Activated T-helper 2 cell treated with anti-CD3 and anti-CD28 coated beads, Interferon-gamma antibody, Interleukin-2, Interleukin-4, amounts not matched to agents 10 μg/mL and 5 μg/mL and 100 μg/mL, durations not matched to agents 14 hours and 24 hours and 36 hours (primary cell): ENCODE data around the gene SPPL3. TPM values are rescaled to one million over a fixed set of nuclear protein-coding genes. Genes with fewer than 3 reads are reported as not detected.
"Not testable (repeated sequence)": the region's sequence is repeated elsewhere in the genome, so short reads cannot be mapped to it uniquely, and the experiment has no call there.

Experiments
- DNase-seq: peaks from one replicate; pipeline ENCODE4 v3.0.0; 2021; ENCODE audit warnings: low spot score
- H3K27ac Mint-ChIP-seq: one replicate; pipeline ENCODE4 v1.8.0; 2021; ENCODE audit warnings: mixed read lengths
- H3K27me3 Mint-ChIP-seq: one replicate; pipeline ENCODE4 v1.8.0; 2021; ENCODE audit warnings: low read depth, mixed read lengths
- H3K36me3 Mint-ChIP-seq: one replicate; pipeline ENCODE4 v1.8.0; 2021; ENCODE audit warnings: low read depth, mixed read lengths
- H3K4me1 Mint-ChIP-seq: one replicate; pipeline ENCODE4 v1.8.0; 2021; ENCODE audit warnings: low read depth, mixed read lengths
- H3K4me3 Mint-ChIP-seq: one replicate; pipeline ENCODE4 v1.8.0; 2021; ENCODE audit warnings: low read depth, mild to moderate bottlenecking, moderate library complexity, mixed read lengths
- H3K9me3 Mint-ChIP-seq: one replicate; pipeline ENCODE4 v1.8.0; 2021; ENCODE audit warnings: mixed read lengths
- intact Hi-C: fragments of 100-400 bp; cut with micrococcal nuclease; formaldehyde crosslinking; loops from one replicate; pipeline ENCODE4 v1.15.1; 2023
- total RNA-seq: library from RNA; stranded (reverse); gene quantifications from 2 replicates; pipeline ENCODE4 v1.2.3, GENCODE V29; 2022

The SPPL3 gene
- total RNA-seq, 1 donor from 2014 or later, result 33.4 TPM

DNA sequence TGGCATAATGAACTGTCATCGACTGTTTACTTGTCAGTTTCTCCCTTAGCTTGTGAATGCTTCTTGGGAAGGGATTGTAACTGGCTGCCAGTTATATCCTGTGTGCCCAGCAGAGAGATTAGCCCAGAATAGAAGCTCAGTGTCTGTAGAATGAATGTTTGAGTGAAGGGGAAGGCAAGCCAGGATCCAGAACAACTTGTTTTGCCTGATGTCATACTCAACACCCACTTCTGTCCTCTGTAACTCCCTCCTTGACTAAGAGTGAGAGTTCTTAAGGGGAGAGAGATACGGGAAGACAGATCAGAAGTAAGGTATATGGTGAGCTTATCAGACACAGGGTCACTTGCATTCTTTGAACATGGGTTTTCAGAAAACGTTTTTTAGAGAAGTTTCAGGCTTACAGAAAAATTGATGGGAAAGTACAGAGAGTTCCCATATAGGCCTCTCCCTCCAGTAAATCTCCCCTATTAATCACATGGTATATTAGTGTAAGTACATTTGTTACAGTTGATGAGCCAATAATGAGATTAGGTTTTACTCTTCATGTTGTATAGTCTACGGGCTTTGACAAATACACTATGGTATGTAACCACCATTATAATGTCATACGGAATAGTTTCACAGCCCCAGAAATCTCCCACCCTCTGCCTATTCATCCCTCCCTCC is 5.6 kb upstream of the SPPL3 start:
- no peak overlapping the region for H3K4me3 Mint-ChIP-seq
- intact Hi-C loops, result no loop called here

DNA sequence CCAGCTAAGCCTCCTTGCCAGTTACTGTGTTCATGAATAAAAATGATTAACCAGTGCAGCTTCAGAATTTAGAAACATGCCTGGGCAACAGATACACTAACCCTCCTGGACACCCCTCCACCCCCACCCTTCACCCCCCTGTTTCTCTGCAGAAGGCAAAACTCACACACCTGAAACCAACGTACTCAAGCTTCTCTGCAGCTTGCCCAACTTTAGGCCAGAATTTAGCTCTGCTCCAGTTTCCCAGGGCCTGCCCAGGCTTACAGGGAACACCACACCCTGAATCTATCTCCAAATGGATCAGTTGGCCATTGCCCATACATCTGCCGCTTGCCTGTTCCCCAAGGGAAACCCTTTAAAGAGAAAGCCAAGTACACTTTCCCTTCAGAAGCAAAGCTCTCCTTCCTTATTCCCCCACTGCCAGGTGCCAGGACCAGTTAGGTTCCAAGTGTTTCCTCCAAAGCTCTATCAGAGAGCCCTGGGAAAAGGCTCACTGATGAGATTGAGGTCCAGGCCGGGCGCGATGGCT is 1.8 kb upstream of the SPPL3 start:
- no peaks in the 10 kb centered on the region for H3K9me3 Mint-ChIP-seq
- H3K36me3 Mint-ChIP-seq, result peaks cover 9% of the 10 kb centered on the region
- no peak for DNase-seq
- H3K4me3 Mint-ChIP-seq, result peak overlapping the region; percentile 24
- no peak overlapping the region for H3K27ac Mint-ChIP-seq
- peaks cover 20% of the 10 kb centered on the region for H3K4me1 Mint-ChIP-seq
- peaks cover 1% of the 10 kb centered on the region for H3K27me3 Mint-ChIP-seq
- intact Hi-C loops, result no loop called here

More for the DNA sequence above, 5.6 kb upstream of the SPPL3 start:
- peaks cover under 1% of the 10 kb centered on the region for H3K4me1 Mint-ChIP-seq
- H3K36me3 Mint-ChIP-seq, result no peaks in the 10 kb centered on the region
- no peak overlapping the region for H3K27ac Mint-ChIP-seq
- no peak for DNase-seq
- no peaks in the 10 kb centered on the region for H3K9me3 Mint-ChIP-seq
- peaks cover 1% of the 10 kb centered on the region for H3K27me3 Mint-ChIP-seq

DNA sequence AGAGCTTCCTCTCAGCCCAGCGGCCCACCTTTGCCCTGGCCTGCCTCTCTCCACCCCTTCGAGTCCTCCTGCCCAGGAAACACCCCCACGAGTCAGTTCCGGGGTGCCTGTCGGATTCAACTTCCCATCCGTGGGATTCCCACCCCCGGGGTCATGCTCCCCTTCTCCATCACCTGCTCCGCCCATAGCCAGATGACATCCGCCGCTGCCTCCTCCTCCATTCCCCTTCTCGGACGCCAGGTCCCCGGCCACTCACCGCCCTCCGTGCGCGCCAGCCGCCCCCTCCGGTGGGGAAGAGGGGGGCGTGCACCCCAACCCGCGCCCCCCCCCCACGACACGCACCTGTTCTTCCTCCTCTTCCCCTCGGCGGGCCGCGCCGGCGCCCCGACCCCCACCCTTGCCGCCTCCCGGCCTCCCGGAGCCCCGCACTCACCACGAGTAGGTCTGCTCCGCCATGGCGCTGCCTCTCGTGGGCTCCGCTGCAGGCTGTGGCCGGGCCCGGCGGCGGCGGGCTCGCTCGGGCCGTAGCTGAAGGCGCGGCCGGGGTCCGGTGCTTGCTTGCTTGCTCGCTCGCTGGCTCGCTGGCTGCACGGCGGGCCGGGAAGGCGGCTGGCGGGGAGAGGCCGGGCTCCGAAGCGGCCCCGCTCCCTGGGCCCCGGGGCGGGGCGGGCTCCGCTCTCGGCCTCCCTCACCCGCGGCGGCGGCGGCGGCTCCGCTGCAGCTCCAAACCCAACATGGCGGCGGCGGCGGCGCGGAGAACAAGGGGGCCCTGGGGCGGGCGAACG is 554 bp downstream of the SPPL3 start:
- Mint-ChIP-seq H3K27me3 (no peaks in the 10 kb centered on the region), H3K27ac (peak overlapping the region; percentile 86), H3K4me3 (peak overlapping the region; percentile 97), H3K36me3 (peaks cover 15% of the 10 kb centered on the region), H3K4me1 (peaks cover 22% of the 10 kb centered on the region), H3K9me3 (no peaks in the 10 kb centered on the region)
- peak; percentile 60 for DNase-seq
- intact Hi-C loops, result loop anchor here (5.0 kb wide), 2 partner anchors 46 to 59 kb away; no protein-coding TSS in a partner anchor

DNA sequence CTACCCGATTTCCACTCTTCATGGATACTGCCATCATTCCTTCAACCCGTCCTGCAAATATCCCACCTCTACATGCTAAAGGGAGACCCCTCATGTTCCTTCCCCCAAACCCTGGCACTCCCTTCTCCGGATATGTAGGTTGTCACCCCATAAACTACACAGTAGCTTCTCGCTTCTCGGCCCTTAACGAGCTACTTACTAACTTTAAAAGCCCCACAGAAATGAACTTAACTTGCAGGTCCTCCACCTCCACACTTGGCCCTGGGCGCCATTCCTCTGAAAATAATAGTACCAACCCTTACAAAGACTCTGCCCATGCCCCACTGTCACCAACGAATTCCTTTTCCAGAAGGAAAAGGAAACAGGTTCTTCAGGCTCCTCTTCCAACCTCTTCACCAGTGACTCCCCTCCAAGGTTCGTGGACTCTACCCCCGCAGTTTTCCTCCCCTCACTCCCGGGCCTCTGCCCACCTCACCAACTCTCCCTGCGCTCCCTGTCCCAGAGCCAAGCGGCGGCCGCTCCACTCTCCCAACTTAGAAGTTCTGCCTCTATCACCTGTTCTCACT is 1.2 kb downstream of the SPPL3 start:
- intact Hi-C loops, result loop anchor here (5.0 kb wide), 2 partner anchors 46 to 59 kb away; no protein-coding TSS in a partner anchor
- no peaks in the 10 kb centered on the region for H3K9me3 Mint-ChIP-seq
- H3K4me3 Mint-ChIP-seq, result peak overlapping the region; percentile 97
- H3K36me3 Mint-ChIP-seq, result peaks cover 15% of the 10 kb centered on the region
- DNase-seq, result no peak
- no peaks in the 10 kb centered on the region for H3K27me3 Mint-ChIP-seq
- H3K27ac Mint-ChIP-seq, result peak overlapping the region; percentile 86
- H3K4me1 Mint-ChIP-seq, result peaks cover 25% of the 10 kb centered on the region

DNA sequence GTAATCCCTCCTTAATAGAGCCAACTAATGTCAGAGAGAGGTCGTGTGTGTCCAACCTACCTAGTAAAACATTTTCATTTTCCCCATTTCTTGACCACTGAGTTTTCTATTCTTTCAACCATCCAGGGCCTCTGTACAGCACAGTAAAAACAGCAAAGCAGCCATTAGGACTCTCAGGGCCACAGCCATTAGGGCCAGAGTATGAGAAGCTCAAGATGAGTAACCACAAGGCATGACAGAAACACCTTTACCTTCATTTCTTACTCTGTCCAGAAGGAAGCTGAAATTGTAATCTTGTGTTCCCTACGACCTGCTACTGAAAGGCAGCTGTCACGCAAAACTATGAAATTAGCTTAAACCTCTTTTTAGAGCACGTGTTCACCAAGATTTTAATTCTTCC is 2.3 kb downstream of the SPPL3 start:
- Mint-ChIP-seq H3K4me1 (peaks cover 29% of the 10 kb centered on the region), H3K9me3 (no peaks in the 10 kb centered on the region), H3K4me3 (no peak overlapping the region), H3K27ac (no peak overlapping the region), H3K27me3 (no peaks in the 10 kb centered on the region), H3K36me3 (peaks cover 19% of the 10 kb centered on the region)
- DNase-seq, result no peak
- intact Hi-C loops, result loop anchor here (5.0 kb wide), 2 partner anchors 45 to 60 kb away; no protein-coding TSS in a partner anchor

DNA sequence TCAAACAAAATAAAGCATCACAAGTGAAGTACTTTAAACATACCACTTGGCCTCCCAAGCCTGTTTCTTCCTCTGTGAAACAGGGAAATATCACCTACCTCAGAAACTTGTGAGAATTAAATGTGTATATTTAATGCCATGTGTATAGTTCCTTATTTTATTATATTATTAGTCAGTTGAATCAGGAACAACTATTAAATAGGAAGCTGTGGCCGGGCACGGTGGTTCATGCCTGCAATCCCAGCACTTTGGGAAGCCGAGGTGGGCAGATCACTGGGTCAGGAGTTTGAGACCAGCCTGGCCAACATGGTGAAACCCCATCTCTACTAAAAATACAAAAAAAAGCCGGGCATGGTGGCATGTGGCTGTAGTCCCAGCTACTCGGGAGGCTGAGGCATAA is 3.1 kb downstream of the SPPL3 start:
- H3K4me1 Mint-ChIP-seq, result peaks cover 33% of the 10 kb centered on the region
- H3K4me3 Mint-ChIP-seq, H3K27ac Mint-ChIP-seq, H3K9me3 Mint-ChIP-seq, H3K27me3 Mint-ChIP-seq, DNase-seq: not testable (repeated sequence)
- H3K36me3 Mint-ChIP-seq, result peaks cover 19% of the 10 kb centered on the region
- intact Hi-C loops, result loop anchor here (5.0 kb wide), 2 partner anchors 44 to 61 kb away; no protein-coding TSS in a partner anchor

DNA sequence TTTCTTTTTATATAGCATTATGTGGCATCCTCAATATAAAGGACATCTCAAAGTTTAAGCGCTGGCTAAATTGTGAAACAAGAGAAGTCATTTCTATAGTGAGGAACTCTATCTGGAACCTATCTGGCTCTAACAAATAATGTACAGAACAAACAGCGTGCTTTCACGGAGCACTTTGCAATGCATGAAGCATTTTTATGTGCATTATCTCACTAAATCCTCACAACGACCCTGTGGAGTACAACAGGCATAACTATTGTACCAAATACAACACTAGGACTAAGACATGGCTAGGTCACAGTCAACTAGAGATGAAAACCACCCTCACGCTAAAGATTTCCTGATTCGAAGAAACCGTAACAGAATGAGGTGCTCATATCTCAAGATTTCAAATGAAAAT is 8.6 kb downstream of the SPPL3 start:
- peaks cover 27% of the 10 kb centered on the region for H3K36me3 Mint-ChIP-seq
- no peaks in the 10 kb centered on the region for H3K27me3 Mint-ChIP-seq
- no peak for DNase-seq
- no peak overlapping the region for H3K4me3 Mint-ChIP-seq
- H3K27ac Mint-ChIP-seq, result no peak overlapping the region
- H3K9me3 Mint-ChIP-seq, result no peaks in the 10 kb centered on the region
- intact Hi-C loops, result no loop called here
- H3K4me1 Mint-ChIP-seq, result peaks cover 31% of the 10 kb centered on the region

DNA sequence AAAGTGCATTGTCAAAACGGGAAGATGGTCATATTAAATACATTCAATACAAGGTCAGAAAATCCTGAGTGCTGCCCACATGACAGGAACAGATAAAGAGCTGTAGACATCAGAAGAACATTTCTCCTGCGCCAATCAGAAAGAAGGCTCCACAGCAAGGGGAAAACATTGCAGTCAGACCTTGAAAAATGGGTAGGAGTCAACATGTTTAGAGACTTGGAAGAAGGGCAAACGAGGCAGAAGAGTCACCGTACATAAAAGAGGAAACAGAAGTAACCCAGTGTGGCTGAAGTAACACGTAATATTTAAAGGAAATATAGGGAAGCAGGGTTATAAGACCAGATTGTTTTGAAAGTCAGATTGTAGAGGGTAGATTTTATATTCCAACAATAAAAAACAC is 11.9 kb downstream of the SPPL3 start:
- Mint-ChIP-seq H3K36me3 (peaks cover 25% of the 10 kb centered on the region), H3K27me3 (no peaks in the 10 kb centered on the region), H3K4me3 (no peak overlapping the region)

DNA sequence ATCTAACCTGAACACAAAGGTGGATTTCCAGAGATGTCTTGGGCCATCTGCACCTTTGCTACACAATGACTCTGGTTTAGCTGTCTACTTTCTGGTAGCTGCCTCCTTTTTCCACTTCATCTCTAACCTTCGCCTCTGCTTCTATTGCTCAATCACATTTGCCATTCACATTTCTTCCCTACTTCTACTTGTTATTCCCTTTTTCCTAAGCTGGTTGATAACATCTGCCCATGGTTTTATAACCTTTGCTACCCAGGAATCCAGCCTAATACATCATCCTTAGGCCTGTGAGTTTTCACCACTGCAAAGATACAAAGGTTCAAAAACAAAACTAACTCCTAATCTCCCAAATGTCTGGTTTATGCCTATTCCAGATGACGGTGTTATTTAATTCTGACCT is 13.2 kb downstream of the SPPL3 start:
- intact Hi-C loops, result no loop called here
- Mint-ChIP-seq H3K36me3 (peaks cover 25% of the 10 kb centered on the region), H3K9me3 (no peaks in the 10 kb centered on the region), H3K27ac (no peak overlapping the region), H3K4me1 (peaks cover 31% of the 10 kb centered on the region), H3K27me3 (no peaks in the 10 kb centered on the region), H3K4me3 (no peak overlapping the region)
- no peak for DNase-seq

More for the DNA sequence above, 11.9 kb downstream of the SPPL3 start:
- no peak overlapping the region for H3K27ac Mint-ChIP-seq
- intact Hi-C loops, result no loop called here
- no peaks in the 10 kb centered on the region for H3K9me3 Mint-ChIP-seq
- H3K4me1 Mint-ChIP-seq, result peaks cover 30% of the 10 kb centered on the region
- DNase-seq, result no peak

DNA sequence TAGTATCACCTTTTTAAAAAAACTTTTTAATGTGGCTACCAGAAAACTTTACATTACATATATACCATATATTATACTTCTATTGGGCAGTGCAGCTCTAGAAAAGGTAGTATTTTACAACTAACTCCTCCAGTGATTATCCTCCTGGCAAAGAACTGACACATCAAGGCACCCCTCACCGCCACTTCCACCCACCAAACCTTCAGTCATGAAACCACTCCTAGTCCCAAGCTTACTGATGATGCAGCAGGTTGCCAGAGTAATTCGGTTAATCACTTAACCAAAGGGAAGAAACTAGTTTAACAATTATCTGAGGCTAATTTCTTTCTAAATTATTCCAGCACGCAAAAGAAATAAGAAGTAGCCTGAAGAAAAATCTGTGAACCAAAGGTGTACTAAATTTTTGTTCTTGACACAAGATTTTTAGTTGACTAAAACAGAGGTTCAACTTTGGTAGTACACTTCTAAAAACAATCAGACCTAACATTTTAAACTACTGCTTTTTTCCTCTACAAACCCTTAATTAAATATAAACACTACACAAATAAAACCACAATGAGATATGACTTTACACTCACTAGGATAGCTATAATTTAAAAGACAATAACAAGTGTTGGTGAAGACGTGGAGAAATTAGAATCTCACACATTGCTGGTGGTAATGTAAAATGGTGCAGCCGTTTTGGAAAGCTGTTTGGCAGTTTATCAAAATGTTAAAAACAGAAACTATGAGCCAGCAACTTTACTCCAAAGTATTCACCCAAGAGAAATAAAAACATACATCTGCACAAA is 16.7 kb downstream of the SPPL3 start:
- Mint-ChIP-seq H3K27me3 (no peaks in the 10 kb centered on the region), H3K36me3 (peaks cover 17% of the 10 kb centered on the region), H3K27ac (peak overlapping the region; percentile 28), H3K4me1 (peaks cover 36% of the 10 kb centered on the region), H3K4me3 (no peak overlapping the region), H3K9me3 (no peaks in the 10 kb centered on the region)
- intact Hi-C loops, result no loop called here
- no peak for DNase-seq

DNA sequence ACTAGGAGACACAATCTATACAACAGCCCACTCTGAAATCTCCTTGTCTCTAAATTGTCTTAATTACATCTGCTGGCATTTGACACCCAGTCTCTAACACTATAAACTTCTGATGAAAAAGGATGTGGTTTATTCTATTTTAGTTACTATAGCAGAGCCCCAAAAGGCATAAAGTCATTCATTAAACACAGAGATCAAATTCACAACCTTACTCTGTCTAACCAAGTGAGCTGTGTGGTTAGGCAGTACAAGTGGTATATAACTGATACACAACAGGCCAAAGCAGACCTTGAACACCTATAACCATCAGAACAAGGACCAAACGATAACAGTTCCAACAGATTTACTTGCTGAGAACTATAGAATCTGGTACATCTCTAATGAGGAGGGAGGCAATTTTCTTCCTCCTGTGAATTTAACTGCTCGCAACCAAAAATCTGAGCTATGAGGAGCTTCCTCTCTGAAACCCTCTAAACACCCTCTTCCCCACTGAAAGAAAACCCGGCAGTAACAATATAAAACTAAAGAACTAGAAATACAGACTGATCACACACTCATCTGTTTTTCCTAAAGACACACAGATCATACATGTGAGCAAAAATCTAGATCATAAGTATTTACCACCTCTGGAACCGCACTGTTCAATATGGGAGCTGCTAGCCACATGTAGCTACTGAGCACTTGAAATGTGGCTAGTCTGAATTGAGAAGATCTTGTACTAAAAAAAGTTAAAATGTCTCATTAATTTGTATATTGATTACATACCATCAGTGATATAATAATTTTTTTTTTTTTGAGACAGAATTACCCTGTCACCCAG is 17.7 kb downstream of the SPPL3 start:
- H3K27me3 Mint-ChIP-seq, result no peaks in the 10 kb centered on the region
- H3K9me3 Mint-ChIP-seq, result no peaks in the 10 kb centered on the region
- peaks cover 38% of the 10 kb centered on the region for H3K4me1 Mint-ChIP-seq
- peaks cover 11% of the 10 kb centered on the region for H3K36me3 Mint-ChIP-seq
- H3K4me3 Mint-ChIP-seq, result peak overlapping the region; percentile 40
- H3K27ac Mint-ChIP-seq, result peak overlapping the region; percentile 88
- intact Hi-C loops, result no loop called here
- DNase-seq, result no peak
